HG03159 (cell line): ENCODE measurements around the gene ZBTB11.
"Not testable (repeated sequence)": the region's sequence is repeated elsewhere in the genome, so short reads cannot be mapped to it uniquely, and the experiment has no call there.

ENCODE experiments used
- ATAC-seq: cut with Tn5 transposase; IDR thresholded peaks from one replicate; pipeline ENCODE4 v1.9.1; 2021; ENCODE audit warnings: mild to moderate bottlenecking, moderate library complexity; ENCODE audit not compliant: unreplicated experiment

The ZBTB11 gene

GRCh38 chr3:101643861-101644613 is 32.9 kb downstream of the ZBTB11 start:
- ATAC-seq = no peak

- no peak for ATAC-seq
These were observed 33.7 kb downstream of the ZBTB11 start for GRCh38 chr3:101643009-101643844.

- ATAC-seq = no peak
These were observed 34.5 kb downstream of the ZBTB11 start for GRCh38 chr3:101642441-101642840.

- not testable (repeated sequence) for ATAC-seq
These were observed 35.4 kb downstream of the ZBTB11 start for GRCh38 chr3:101641397-101642115.

- ATAC-seq = no peak
These were observed 36.7 kb downstream of the ZBTB11 start for GRCh38 chr3:101640256-101640655.

GRCh38 chr3:101639280-101639963 is 37.5 kb downstream of the ZBTB11 start:
- ATAC-seq = no peak

- ATAC-seq = no peak
These were observed 38.6 kb downstream of the ZBTB11 start for GRCh38 chr3:101638261-101638745.

GRCh38 chr3:101637451-101637850 is 39.5 kb downstream of the ZBTB11 start:
- no peak for ATAC-seq

GRCh38 chr3:101635954-101636798 is 40.8 kb downstream of the ZBTB11 start:
- peak; percentile 94 for ATAC-seq

GRCh38 chr3:101635345-101635744 is 41.6 kb downstream of the ZBTB11 start:
- ATAC-seq = no peak

- ATAC-seq = no peak
These were observed 42.2 kb downstream of the ZBTB11 start for GRCh38 chr3:101634591-101635196.

- ATAC-seq = no peak
These were observed 43.7 kb downstream of the ZBTB11 start for GRCh38 chr3:101633186-101633585.

GRCh38 chr3:101632586-101632985 is 44.3 kb downstream of the ZBTB11 start:
- ATAC-seq = no peak

GRCh38 chr3:101631959-101632358 is 45.0 kb downstream of the ZBTB11 start:
- ATAC-seq = not testable (repeated sequence)

- no peak for ATAC-seq
These were observed 45.7 kb downstream of the ZBTB11 start for GRCh38 chr3:101631098-101631796.

GRCh38 chr3:101629219-101629618 is 47.7 kb downstream of the ZBTB11 start:
- no peak for ATAC-seq

- no peak for ATAC-seq
These were observed 51.1 kb downstream of the ZBTB11 start for GRCh38 chr3:101625879-101626278.

- ATAC-seq = no peak
These were observed 52.1 kb downstream of the ZBTB11 start for GRCh38 chr3:101624857-101625256.

GRCh38 chr3:101623656-101624055 is 53.3 kb downstream of the ZBTB11 start:
- no peak for ATAC-seq
